GM18505 (cell line): ENCODE data around the gene LRRC10B.

ENCODE experiments used
- ATAC-seq: cut with Tn5 transposase; IDR thresholded peaks from one replicate; pipeline ENCODE4 v1.9.1; 2021; ENCODE audit not compliant: unreplicated experiment
- POLR2A ChIP-seq: IDR thresholded peaks from 4 replicates; pipeline ENCODE4 v1.6.1; 2011; ENCODE audit warnings: borderline replicate concordance; ENCODE audit not compliant: insufficient read depth, insufficient read length; ENCODE audit errors: extremely low read depth

LRRC10B gene

DNA sequence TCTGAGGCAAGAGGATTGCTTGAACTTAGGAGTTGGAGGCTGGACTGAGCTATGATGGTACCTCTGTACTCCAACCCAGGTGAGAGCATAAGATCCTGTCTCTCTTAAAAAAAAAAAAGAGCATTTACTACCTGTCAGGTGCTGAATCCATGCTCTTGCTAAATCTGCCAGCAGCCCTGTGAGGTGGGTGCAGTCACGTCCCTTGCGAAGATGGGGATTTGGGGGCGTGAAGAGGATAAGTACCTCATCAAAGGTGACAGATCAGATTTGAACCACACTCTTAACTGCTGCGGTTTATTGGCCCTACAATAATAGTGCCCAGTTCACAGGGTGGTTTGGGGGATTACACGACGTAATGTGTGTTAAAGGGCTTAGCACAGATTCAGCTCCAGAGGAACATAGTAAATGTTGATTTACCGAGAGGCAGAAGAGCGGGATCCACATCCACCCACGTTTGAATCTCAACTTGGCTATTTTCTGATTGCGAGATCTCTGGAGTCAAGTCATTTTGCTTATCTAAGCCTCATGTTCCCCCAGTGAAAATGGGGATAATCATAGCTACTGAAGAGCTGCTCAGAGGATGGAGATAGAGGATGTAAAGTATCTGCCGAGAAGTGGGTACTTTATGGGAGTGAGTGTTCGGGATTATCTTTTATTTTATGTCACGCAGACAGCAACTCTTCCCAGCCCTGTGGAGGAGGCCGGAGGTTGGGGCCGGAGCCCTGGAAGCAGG is 28.1 kb upstream of the LRRC10B start:
- no peak for ATAC-seq

GRCh38 chr11:61480994-61481335 is 27.6 kb upstream of the LRRC10B start:
- ATAC-seq, result no peak
- no peak for TF ChIP-seq POLR2A

More for the DNA sequence above, 28.1 kb upstream of the LRRC10B start:
- TF ChIP-seq POLR2A, result no peak

- TF ChIP-seq POLR2A, result no peak
- no peak for ATAC-seq
Observed at GRCh38 chr11:61481806-61482205, 26.7 kb upstream of the LRRC10B start.

DNA sequence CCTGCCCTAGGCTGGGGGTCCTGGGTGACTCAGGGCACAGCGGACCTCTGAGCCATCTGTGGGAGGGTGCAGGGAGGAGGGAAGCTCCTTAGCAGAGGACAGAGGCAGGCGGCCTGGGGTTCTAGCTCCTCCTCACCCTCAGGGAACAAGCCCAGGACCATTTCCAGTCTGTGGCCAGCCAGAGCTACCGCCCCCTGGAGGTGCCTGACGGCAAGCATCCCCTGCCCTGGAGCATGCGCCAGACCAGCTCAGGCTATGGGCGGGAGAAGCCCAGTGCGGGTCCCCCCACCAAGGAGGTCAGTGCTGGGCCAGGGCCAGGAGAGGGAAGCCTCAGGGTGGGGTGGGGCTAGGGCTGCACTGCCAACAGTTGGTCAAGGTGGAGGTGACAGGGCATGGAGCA is 26.0 kb upstream of the LRRC10B start:
- no peak for ATAC-seq
- no peak for TF ChIP-seq POLR2A

- ATAC-seq, result no peak
- no peak for TF ChIP-seq POLR2A
Observed at GRCh38 chr11:61484541-61484940, 24.0 kb upstream of the LRRC10B start.

- no peak for ATAC-seq
- no peak for TF ChIP-seq POLR2A
Observed at GRCh38 chr11:61485080-61485479, 23.5 kb upstream of the LRRC10B start.

DNA sequence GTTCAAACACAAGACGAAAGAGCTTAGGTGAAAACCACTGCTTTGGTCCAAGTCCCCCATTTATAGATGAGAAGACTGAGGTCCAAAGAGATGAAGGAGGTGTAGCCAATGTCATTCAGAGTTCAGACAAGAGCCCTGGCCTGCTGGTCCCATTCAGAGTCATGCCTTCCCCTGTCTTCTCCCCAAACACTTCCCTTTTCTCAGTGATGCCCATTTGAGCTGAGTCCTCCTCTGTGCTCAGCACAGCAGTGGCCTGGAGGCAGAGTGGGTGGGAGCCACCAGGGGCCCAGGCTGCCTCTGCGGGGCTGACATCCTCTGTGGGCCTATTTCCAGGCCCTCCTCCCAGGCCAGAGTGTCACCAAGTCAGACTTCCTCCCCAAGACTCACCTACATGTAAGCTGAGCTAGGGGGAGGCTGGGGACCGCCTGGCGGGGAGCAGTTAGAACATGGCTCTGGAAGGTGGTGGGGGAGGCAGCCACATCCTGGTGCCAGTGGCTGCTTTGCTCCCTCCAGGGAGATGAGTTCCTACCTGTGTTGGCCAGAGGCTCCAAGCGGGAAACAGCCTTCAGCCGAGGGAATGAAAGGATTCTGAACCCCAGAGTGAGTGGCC is 22.4 kb upstream of the LRRC10B start:
- no peak for TF ChIP-seq POLR2A
- no peak for ATAC-seq

- no peak for TF ChIP-seq POLR2A
- ATAC-seq, result no peak
Observed at GRCh38 chr11:61486779-61487178, 21.8 kb upstream of the LRRC10B start.

- no peak for TF ChIP-seq POLR2A
- ATAC-seq, result no peak
Observed at GRCh38 chr11:61487342-61488025, 21.1 kb upstream of the LRRC10B start.

DNA sequence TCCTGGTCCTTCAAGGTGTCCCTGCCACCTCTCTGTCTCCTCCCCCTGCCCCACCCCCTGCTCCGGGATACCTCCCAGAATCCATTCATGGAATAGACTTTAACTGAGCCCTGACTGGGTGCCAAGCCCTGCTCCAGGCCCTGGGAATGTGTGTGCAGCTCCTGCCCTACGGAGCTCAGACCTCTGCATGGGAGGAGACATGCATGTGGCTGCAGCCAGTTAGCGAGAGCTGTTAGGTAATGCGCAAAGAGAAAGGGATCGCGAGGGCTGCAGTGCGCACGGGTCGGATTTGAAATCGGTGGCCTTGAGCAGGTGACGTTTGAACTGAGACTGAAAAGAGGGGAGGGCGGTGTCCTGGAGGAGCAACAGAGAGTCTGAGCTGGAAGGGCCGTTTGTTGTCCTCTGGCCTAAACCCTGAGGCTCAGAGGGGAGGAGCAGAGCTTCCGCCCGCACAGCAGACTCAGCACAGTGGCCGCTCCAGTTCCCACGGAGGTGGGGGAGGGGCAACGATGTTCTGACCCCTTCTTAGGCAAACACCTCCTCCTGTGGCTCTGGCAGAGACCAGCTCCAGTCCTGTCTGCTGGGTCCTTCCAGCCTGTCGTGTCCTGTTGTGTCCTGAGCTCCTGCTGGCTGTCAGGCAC is 19.8 kb upstream of the LRRC10B start:
- TF ChIP-seq POLR2A, result no peak
- ATAC-seq, result no peak

GRCh38 chr11:61489833-61490721 is 18.5 kb upstream of the LRRC10B start:
- no peak for TF ChIP-seq POLR2A
- ATAC-seq, result no peak

DNA sequence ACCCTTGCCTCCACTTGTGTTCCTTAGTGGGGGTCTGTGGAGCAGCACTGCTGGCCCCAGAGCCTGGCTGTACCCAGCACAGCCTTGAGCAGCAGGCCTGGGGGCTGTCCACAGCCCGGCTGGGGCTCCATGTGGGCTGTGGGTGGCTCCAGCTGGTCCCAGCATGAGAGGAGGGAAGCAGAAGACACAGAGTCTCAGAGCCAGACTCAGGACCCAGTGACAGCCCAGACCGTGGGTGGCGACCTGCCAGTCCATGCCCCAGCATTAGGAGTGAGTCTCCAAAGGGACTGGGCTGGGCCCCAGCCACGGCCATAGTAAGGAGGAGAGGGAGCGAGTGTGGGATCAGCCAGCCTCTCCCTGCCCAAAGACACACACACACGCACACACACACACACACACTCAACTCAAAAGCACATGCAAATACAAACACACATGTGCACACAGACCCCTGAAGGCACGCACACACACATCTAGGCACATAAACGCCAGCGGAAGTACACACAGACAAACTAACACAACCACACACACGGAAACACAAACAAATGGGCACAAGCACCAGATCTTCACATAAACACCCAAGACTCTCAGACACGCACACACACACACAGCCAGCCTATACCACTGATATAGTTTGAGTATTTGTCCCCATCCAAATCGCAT is 16.7 kb upstream of the LRRC10B start:
- ATAC-seq, result no peak

More for the DNA sequence above, 16.7 kb upstream of the LRRC10B start:
- no peak for TF ChIP-seq POLR2A
